Stomach (tissue), 9 donors: Measurements from ENCODE around the gene MRPL3. TPM values are rescaled to one million over a fixed set of nuclear protein-coding genes. Genes with fewer than 3 reads are reported as not detected.

Experiments used
- DNase-seq, 2 donors: peaks; one replicate each; pipeline versions ENCODE4 v3.0.0 to v3.0.0-alpha.2; 2013 to 2019
- H3K27ac ChIP-seq, 5 donors: fragments of 200-600 bp in 4 of 5; sonication (generic) in 4 of 5; one replicate each; pipeline ENCODE4 v1.5.1; 2013 to 2019; ENCODE audit warnings: mild to moderate bottlenecking in 1 of 5, moderate library complexity in 1 of 5
- H3K27me3 ChIP-seq, 3 donors: fragments of 200-600 bp; sonication (generic); one replicate each; pipeline ENCODE4 v1.5.1; 2017 to 2019; ENCODE audit warnings: mixed run types in 1 of 3
- H3K36me3 ChIP-seq, 4 donors: fragments of 200-600 bp; sonication (generic); 1 replicate in 3 of 4; 2 replicates in 1 of 4; pipeline ENCODE4 v1.5.1; 2016 to 2019
- H3K4me1 ChIP-seq, 4 donors: fragments of 200-600 bp; sonication (generic); one replicate each; pipeline ENCODE4 v1.5.1; 2016 to 2019
- H3K4me3 ChIP-seq, 4 donors: fragments of 200-600 bp; sonication (generic) in 3 of 4; one replicate each; pipeline ENCODE4 v1.5.1; 2016 to 2019; ENCODE audit warnings: mild to moderate bottlenecking in 1 of 4
- H3K9me3 ChIP-seq, 4 donors: fragments of 200-600 bp; sonication (generic); one replicate each; pipeline ENCODE4 v1.5.1; 2016 to 2019
- EP300 ChIP-seq: sonication (generic); formaldehyde crosslinking; IDR thresholded peaks from one replicate; pipeline ENCODE4 v1.6.1; 2017; ENCODE audit warnings: antibody characterized with exemption
- POLR2A ChIP-seq, 4 donors: fragments of 450-650 bp; IDR thresholded peaks; one replicate each; pipeline ENCODE4 v1.6.1; 2016; ENCODE audit warnings: antibody characterized with exemption in 4 of 4, control low read depth in 2 of 4, mild to moderate bottlenecking in 1 of 4, moderate library complexity in 1 of 4
- POLR2AphosphoS5 ChIP-seq, 3 donors: sonication (generic); formaldehyde crosslinking; IDR thresholded peaks; one replicate each; pipeline ENCODE4 v1.6.1; 2016; ENCODE audit warnings: antibody characterized with exemption in 3 of 3
- WGBS, 5 donors: extraction: QIAGEN DNeasy Blood & Tissue Kit in 3 of 5; methylation state at CpG; one replicate each; pipeline versions ENCODE4 v1.1.5 to v1.1.7; 2013 to 2018; 5-methylcytosine and 5-hydroxymethylcytosine counted together
- intact Hi-C: fragments of 100-400 bp; cut with DNase I; formaldehyde crosslinking; loops from one replicate; pipeline ENCODE4 v1.15.1; 2023; ENCODE audit warnings: low total_unique reads
- polyA plus RNA-seq, 3 donors: library from polyadenylated mRNA; stranded (reverse); fragments of 200-250 nt; gene quantifications; one replicate each; pipeline ENCODE4 v1.2.3, GENCODE V29; 2013
- total RNA-seq, 5 donors: library from RNA; depleted of rRNA; stranded (reverse); fragments of >200 nt; gene quantifications; one replicate each; pipeline versions ENCODE4 v1.1.0 to v1.2.3, GENCODE V29; 2014 to 2016
- TF ChIP-seq, protein P1 (sequence below), 7 experiments: fragments of 450-650 bp in 4 of 7; fragments of 200-600 bp in 3 of 7; sonication (generic) in 3 of 7; IDR thresholded peaks; one replicate each; pipeline ENCODE4 v1.5.1; 2016 to 2019; ENCODE audit warnings: antibody characterized with exemption in 7 of 7, control low read depth in 2 of 7, mild to moderate bottlenecking in 1 of 7
- donor health status: healthy with polysubstance abuse.
- donor health status: Bipolar disorder and iron deficiency.
- donor health status: healthy.

MRPL3 gene
- total and polyA plus RNA-seq, 8 donors = 12.8 to 99.0 (median 63.2) TPM

DNA sequence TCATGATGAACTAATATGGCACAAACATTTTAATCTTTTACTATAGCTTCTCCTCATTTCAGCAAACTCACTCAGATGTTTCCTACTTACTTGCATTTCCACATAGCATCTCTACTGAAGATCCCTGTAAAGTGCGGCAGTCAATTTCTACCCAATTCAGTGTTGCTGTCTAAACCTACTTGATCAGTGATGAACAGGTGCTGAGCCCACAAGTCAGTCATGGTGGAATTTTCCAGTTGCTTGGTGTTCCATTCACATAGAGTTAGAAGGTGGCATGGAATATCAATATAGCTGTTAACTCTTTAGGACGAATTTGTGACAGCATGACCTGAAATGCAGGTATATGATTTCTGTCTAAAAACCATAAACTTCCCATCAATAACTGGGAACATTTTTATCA, 22.7 kb downstream of the MRPL3 start:
- H3K9me3 ChIP-seq = no peaks in the 10 kb centered on the region
- 95 to 100% (median 97%) methylated on average over 2 of the region's 2 CpGs for WGBS, 5 donors
- H3K4me3 ChIP-seq = no peak overlapping the region
- no peaks in the 10 kb centered on the region for H3K4me1 ChIP-seq
- TF ChIP-seq POLR2AphosphoS5 (IDR thresholded peaks at IDR 0.05) = no peak
- no peak for TF ChIP-seq POLR2A (IDR thresholded peaks at IDR 0.05)
- TF ChIP-seq, protein P1, sequence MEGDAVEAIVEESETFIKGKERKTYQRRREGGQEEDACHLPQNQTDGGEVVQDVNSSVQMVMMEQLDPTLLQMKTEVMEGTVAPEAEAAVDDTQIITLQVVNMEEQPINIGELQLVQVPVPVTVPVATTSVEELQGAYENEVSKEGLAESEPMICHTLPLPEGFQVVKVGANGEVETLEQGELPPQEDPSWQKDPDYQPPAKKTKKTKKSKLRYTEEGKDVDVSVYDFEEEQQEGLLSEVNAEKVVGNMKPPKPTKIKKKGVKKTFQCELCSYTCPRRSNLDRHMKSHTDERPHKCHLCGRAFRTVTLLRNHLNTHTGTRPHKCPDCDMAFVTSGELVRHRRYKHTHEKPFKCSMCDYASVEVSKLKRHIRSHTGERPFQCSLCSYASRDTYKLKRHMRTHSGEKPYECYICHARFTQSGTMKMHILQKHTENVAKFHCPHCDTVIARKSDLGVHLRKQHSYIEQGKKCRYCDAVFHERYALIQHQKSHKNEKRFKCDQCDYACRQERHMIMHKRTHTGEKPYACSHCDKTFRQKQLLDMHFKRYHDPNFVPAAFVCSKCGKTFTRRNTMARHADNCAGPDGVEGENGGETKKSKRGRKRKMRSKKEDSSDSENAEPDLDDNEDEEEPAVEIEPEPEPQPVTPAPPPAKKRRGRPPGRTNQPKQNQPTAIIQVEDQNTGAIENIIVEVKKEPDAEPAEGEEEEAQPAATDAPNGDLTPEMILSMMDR (IDR thresholded peaks at IDR 0.05) = no peak
- TF ChIP-seq EP300 = no peak
- peaks cover 0 to 48% (median 46%) of the 10 kb centered on the region in 4 donors for H3K36me3 ChIP-seq
- intact Hi-C loops = no loop called here
- H3K27me3 ChIP-seq = no peaks in the 10 kb centered on the region
- no peak overlapping the region for H3K27ac ChIP-seq
- no peak for DNase-seq

DNA sequence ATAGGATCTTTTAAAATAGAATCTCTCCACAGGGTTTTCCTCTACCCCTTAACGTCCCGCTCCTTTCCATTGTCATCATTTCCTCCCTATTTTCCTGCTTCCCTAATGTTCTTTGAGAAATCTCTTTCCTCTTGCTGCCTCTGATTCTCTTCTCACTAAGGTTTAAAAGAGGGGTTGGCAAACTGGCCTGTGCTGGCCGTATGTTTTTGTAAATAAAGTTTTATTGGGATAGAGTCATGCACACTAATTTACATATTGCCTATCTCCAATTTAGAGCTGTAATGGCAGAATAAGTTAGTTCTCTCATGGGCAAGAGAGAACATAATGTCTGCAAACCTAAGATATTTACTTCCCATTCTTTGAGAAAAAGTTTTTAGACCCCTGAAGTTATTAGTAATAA, 25.0 kb downstream of the MRPL3 start:
- peaks cover 0 to 32% (median 29%) of the 10 kb centered on the region in 4 donors for H3K36me3 ChIP-seq
- H3K27me3 ChIP-seq = no peaks in the 10 kb centered on the region
- no peaks in the 10 kb centered on the region for H3K9me3 ChIP-seq
- H3K4me1 ChIP-seq = no peaks in the 10 kb centered on the region
- no peak overlapping the region for H3K4me3 ChIP-seq
- DNase-seq = no peak
- intact Hi-C loops = no loop called here
- 82 to 89% (median 87%) methylated on average over 3 of the region's 3 CpGs for WGBS, 5 donors
- TF ChIP-seq POLR2AphosphoS5 (IDR thresholded peaks at IDR 0.05) (no peak), EP300 (no peak), POLR2A (IDR thresholded peaks at IDR 0.05) (no peak)
- no peak overlapping the region for H3K27ac ChIP-seq

DNA sequence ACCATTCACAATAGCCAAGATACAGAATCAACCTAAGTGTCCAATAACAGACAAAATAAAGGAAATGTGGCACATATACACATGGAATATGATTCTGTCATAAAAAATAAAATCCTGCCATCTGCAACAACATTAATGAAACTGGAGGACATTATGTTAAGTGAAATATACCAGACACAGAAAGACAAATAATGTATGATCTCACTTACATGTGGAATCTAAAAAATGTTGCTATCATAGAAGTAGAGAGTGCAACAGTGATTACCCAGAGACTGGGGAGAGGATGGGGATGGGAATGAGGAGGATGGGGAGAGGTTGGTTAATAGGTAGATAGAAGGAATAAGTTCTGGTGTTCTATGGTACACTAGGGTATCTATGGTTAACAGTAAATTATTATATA, 28.7 kb downstream of the MRPL3 start:
- Histone ChIP-seq H3K36me3 (peaks cover 8 to 32% (median 29%) of the 10 kb centered on the region in 4 donors), H3K27ac (no peak overlapping the region), H3K9me3 (no peaks in the 10 kb centered on the region), H3K4me3 (no peak overlapping the region), H3K27me3 (no peaks in the 10 kb centered on the region), H3K4me1 (no peaks in the 10 kb centered on the region)
- intact Hi-C loops = no loop called here
- no peak for DNase-seq
- no peak for TF ChIP-seq POLR2A (IDR thresholded peaks at IDR 0.05)

DNA sequence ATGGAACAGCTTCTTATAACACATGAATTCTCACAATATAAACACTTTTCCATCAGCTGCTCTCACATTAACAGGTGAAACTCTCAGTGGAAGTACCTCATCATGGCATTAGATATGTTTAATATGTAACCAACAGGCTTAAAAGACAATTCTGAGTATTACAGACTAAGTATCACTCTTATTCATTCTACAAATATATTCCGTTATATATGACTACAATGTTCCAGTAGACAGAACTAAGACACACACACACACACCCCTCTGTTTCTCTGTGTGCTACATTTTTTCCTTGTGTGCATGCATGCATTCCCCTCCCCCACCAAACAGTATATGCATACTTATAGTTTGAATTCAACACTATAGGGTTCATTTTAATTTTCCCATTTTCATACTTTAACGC, 32.4 kb downstream of the MRPL3 start:
- Histone ChIP-seq H3K36me3 (peaks cover 24 to 66% (median 62%) of the 10 kb centered on the region in 4 donors), H3K27me3 (no peaks in the 10 kb centered on the region), H3K9me3 (no peaks in the 10 kb centered on the region), H3K4me3 (no peak overlapping the region), H3K4me1 (no peaks in the 10 kb centered on the region), H3K27ac (no peak overlapping the region)
- TF ChIP-seq POLR2A (IDR thresholded peaks at IDR 0.05) (no peak), EP300 (no peak), POLR2AphosphoS5 (IDR thresholded peaks at IDR 0.05) (no peak)
- TF ChIP-seq, protein P1 (IDR thresholded peaks at IDR 0.05) = no peak
- DNase-seq = no peak
- intact Hi-C loops = no loop called here
- 94 to 99% (median 94%) methylated on average over 2 of the region's 2 CpGs for WGBS, 5 donors

DNA sequence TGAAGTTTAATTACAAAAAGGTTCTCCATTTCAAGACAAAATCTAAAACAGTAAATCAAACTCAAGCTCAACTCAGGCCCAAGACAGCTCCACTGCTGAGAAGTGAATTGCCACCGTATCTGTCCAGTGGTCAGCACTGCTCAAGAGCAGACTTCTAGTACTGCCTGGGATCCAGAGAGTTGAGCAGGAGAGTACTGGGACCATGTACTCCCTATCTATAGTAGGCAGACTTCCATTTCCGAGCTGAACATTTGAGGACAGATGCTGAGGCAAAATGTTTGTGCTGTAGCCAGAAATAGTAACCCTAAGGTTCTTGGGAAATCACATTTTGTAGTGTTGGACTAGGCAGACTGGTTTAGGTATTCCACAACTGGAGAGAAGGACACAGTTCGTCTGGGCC, 44.1 kb downstream of the MRPL3 start:
- no peaks in the 10 kb centered on the region for H3K9me3 ChIP-seq
- H3K27me3 ChIP-seq = no peaks in the 10 kb centered on the region
- no peaks in the 10 kb centered on the region for H3K4me1 ChIP-seq
- H3K4me3 ChIP-seq = no peak overlapping the region
- peaks cover 4 to 46% (median 40%) of the 10 kb centered on the region in 4 donors for H3K36me3 ChIP-seq
- DNase-seq = no peak
- TF ChIP-seq POLR2AphosphoS5 (IDR thresholded peaks at IDR 0.05) (no peak), EP300 (no peak), POLR2A (IDR thresholded peaks at IDR 0.05) (no peak)
- TF ChIP-seq, protein P1 (IDR thresholded peaks at IDR 0.05) = no peak
- no peak overlapping the region for H3K27ac ChIP-seq
- WGBS, 5 donors = 79 to 90% (median 87%) methylated on average over 3 of the region's 3 CpGs
- intact Hi-C loops = no loop called here
